GM18951 (cell line): ENCODE results near the gene CCDC30.
"Not testable (repeated sequence)": the region's sequence is repeated elsewhere in the genome, so short reads cannot be mapped to it uniquely, and the experiment has no call there.

Experiments used
- POLR2A ChIP-seq: IDR thresholded peaks from 4 replicates; pipeline ENCODE4 v1.6.1; 2011; ENCODE audit warnings: mild to moderate bottlenecking; ENCODE audit not compliant: insufficient read length, insufficient read depth; ENCODE audit errors: extremely low read depth
- in situ Hi-C: fragments of 300-500 bp; cut with MboI; formaldehyde crosslinking; loops from one replicate; pipeline ENCODE4 v1.12.0; 2022; ENCODE audit warnings: low sequenced_read_pairs, mixed read lengths, inconsistent platforms; ENCODE audit not compliant: unreplicated experiment

The CCDC30 gene

GRCh38 chr1:42463921-42464320 lies 835 bp downstream of the CCDC30 start:
- in situ Hi-C loops, result no loop called here
- no peak for TF ChIP-seq POLR2A

DNA sequence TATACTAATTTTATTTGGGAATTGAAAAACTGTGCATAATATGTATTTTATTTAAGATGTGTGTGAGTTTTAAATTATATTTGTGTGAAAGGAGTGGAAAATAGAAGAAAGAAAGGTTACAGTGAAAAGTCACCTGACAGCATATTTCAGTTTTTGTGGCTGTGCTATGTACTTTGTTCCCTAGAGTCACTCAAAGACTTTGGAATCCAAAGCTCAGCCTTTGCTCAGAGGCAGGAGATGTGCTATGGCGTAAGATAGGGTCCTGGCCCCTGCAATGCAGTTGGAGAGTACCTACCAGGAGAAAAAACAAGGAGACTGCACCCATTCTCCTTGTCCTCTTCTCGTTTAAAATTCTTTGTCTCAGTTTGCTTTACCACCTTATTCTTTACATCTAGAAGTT lies 2.9 kb downstream of the CCDC30 start:
- in situ Hi-C loops, result no loop called here
- no peak for TF ChIP-seq POLR2A

- no peak for TF ChIP-seq POLR2A
- in situ Hi-C loops, result no loop called here
Measured at GRCh38 chr1:42469727-42470126, 6.6 kb downstream of the CCDC30 start.

DNA sequence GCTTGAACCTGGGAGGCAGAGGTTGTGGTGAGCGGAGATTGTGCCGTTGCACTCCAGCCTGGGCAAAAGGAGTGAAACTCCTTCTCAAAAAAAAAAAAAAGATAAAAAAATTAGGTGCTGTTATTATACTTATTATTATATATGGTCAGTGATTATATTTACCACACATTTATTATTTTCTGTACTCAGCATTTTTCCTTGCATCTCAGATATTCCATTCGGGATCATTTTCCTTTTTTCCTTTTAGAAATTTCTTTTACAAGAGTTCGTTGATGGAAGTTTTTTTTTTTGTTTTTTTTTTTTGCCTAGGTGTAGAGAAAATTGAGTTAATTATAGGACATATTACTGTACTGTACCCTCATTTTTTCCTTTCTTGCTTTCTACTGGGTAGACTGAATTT lies 13.5 kb downstream of the CCDC30 start:
- in situ Hi-C loops, result no loop called here
- no peak for TF ChIP-seq POLR2A

- in situ Hi-C loops, result not testable (repeated sequence)
Measured at GRCh38 chr1:42477354-42477753, 14.3 kb downstream of the CCDC30 start.

GRCh38 chr1:42477775-42478174 lies 14.7 kb downstream of the CCDC30 start:
- in situ Hi-C loops, result no loop called here
- TF ChIP-seq POLR2A, result no peak

GRCh38 chr1:42479621-42480020 lies 16.5 kb downstream of the CCDC30 start:
- no peak for TF ChIP-seq POLR2A
- in situ Hi-C loops, result no loop called here

- no peak for TF ChIP-seq POLR2A
- in situ Hi-C loops, result no loop called here
Measured at GRCh38 chr1:42480921-42481320, 17.8 kb downstream of the CCDC30 start.

GRCh38 chr1:42482635-42483153 lies 19.6 kb downstream of the CCDC30 start:
- in situ Hi-C loops, result no loop called here
- no peak for TF ChIP-seq POLR2A

GRCh38 chr1:42484382-42484781 lies 21.3 kb downstream of the CCDC30 start:
- in situ Hi-C loops, result no loop called here
- no peak for TF ChIP-seq POLR2A

GRCh38 chr1:42490237-42490636 lies 27.2 kb downstream of the CCDC30 start:
- in situ Hi-C loops, result no loop called here
- TF ChIP-seq POLR2A, result no peak

- in situ Hi-C loops, result not testable (repeated sequence)
Measured at GRCh38 chr1:42502031-42502430, 38.9 kb downstream of the CCDC30 start.

DNA sequence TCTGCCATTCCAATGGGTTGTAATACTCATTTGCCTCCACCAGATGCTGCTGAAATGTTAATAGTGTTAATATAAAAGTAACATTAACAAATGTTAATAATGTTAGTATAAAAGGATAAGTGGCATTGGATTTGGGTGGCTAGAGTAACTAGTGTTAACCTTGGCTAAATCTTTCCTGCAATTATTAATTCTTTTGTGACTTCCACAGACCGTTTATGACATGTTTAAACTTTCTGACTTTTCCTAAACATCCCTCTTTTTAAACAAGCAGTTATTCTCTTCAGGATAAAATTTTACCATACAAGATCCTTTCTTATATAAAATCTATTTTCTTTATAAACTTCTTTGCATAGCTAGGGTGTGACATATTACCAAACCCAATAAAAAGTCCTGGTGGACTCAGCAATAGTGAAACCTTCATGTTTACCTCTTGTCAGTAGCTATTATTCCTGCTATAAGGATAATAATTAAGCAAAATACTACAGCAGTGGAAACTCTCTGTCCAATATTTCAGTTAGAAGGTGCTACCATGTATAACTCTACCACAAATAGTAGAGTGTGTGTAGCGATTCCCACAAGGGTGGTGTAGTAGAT lies 41.5 kb downstream of the CCDC30 start:
- in situ Hi-C loops, result no loop called here
- TF ChIP-seq POLR2A, result no peak

DNA sequence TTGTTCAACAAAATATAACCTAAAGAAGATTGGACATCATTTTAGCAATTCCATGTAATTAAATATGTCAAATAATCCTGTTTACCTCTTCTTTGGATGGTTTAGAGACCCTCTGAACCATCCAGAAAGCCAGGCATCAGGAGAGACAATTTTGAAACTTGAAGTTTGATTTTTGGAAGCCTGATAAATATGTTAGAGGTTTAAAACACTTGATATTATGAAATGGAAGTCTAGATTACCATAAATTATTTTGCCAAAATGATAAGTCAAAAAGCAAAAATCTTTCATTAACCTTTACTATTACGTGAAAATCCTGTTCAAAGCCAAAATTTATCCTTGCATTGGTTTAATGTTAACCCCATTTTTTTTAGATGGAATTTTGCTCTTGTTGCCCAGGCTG lies 43.5 kb downstream of the CCDC30 start:
- TF ChIP-seq POLR2A, result no peak
- in situ Hi-C loops, result no loop called here

- in situ Hi-C loops, result not testable (repeated sequence)
Measured at GRCh38 chr1:42511581-42512155, 48.6 kb downstream of the CCDC30 start.
